Endothelial cell (in vitro differentiated cells): ENCODE results near the gene CFH. TPM values are rescaled to one million over a fixed set of nuclear protein-coding genes. Genes with fewer than 3 reads are reported as not detected.
"Not testable (repeated sequence)": the region's sequence is repeated elsewhere in the genome, so short reads cannot be mapped to it uniquely, and the experiment has no call there.

ENCODE experiments used
- DNase-seq: peaks from one replicate; pipeline ENCODE4 v3.0.0; 2021; ENCODE audit warnings: low spot score
- H3K27ac Mint-ChIP-seq: one replicate; pipeline ENCODE4 v1.8.0; 2021; ENCODE audit warnings: mixed read lengths, inconsistent platforms; ENCODE audit not compliant: unreplicated experiment
- H3K27me3 Mint-ChIP-seq: one replicate; pipeline ENCODE4 v1.8.0; 2021; ENCODE audit warnings: mild to moderate bottlenecking, moderate library complexity, mixed read lengths, inconsistent platforms; ENCODE audit not compliant: unreplicated experiment
- H3K36me3 Mint-ChIP-seq: one replicate; pipeline ENCODE4 v1.8.0; 2021; ENCODE audit warnings: mild to moderate bottlenecking, low read depth, mixed read lengths, inconsistent platforms; ENCODE audit not compliant: unreplicated experiment
- H3K4me1 Mint-ChIP-seq: one replicate; pipeline ENCODE4 v1.8.0; 2021; ENCODE audit warnings: mild to moderate bottlenecking, mixed read lengths, inconsistent platforms; ENCODE audit not compliant: unreplicated experiment
- H3K4me3 Mint-ChIP-seq: one replicate; pipeline ENCODE4 v1.8.0; 2021; ENCODE audit warnings: mild to moderate bottlenecking, mixed read lengths, inconsistent platforms; ENCODE audit not compliant: unreplicated experiment
- H3K9me3 Mint-ChIP-seq: one replicate; pipeline ENCODE4 v1.8.0; 2021; ENCODE audit warnings: mixed read lengths, inconsistent platforms; ENCODE audit not compliant: unreplicated experiment
- CTCF ChIP-seq: fragments of 200-600 bp; sonication (generic); IDR thresholded peaks from one replicate; pipeline ENCODE4 v1.5.0; 2021; ENCODE audit warnings: antibody characterized with exemption; ENCODE audit not compliant: unreplicated experiment
- total RNA-seq: library from RNA; stranded (reverse); fragmentation: NEBNext Ultra II Directional; extraction: Animal tissue kit (Norgen Biotek cat#: 25700); gene quantifications from one replicate; pipeline ENCODE4 v1.2.1, GENCODE V29; 2021; ENCODE audit not compliant: unreplicated experiment

Gene CFH
- total RNA-seq, 1 donor from 2014 or later: 67.9 TPM

GRCh38 chr1:196734006-196734405 lies 82.2 kb downstream of the CFH start:
- Mint-ChIP-seq H3K27ac (no peak overlapping the region), H3K36me3 (peaks cover 15% of the 10 kb centered on the region), H3K27me3 (no peaks in the 10 kb centered on the region), H3K4me3 (no peak overlapping the region), H3K9me3 (peaks cover under 1% of the 10 kb centered on the region), H3K4me1 (no peaks in the 10 kb centered on the region)
- no peak for DNase-seq
- TF ChIP-seq CTCF: no peak

- DNase-seq: no peak
- no peak for TF ChIP-seq CTCF
- Mint-ChIP-seq H3K4me3 (no peak overlapping the region), H3K36me3 (peaks cover 20% of the 10 kb centered on the region), H3K4me1 (no peaks in the 10 kb centered on the region), H3K27ac (no peak overlapping the region), H3K9me3 (peaks cover 5% of the 10 kb centered on the region), H3K27me3 (no peaks in the 10 kb centered on the region)
Observed at GRCh38 chr1:196734460-196734859, 82.6 kb downstream of the CFH start.

- no peak overlapping the region for H3K27ac Mint-ChIP-seq
- H3K4me3 Mint-ChIP-seq: no peak overlapping the region
- H3K9me3 Mint-ChIP-seq: peaks cover 6% of the 10 kb centered on the region
- peaks cover 24% of the 10 kb centered on the region for H3K36me3 Mint-ChIP-seq
- DNase-seq: no peak
- no peaks in the 10 kb centered on the region for H3K4me1 Mint-ChIP-seq
- peaks cover 2% of the 10 kb centered on the region for H3K27me3 Mint-ChIP-seq
- no peak for TF ChIP-seq CTCF
Observed at GRCh38 chr1:196738730-196739129, 86.9 kb downstream of the CFH start.

GRCh38 chr1:196743244-196743643 lies 91.4 kb downstream of the CFH start:
- H3K4me1 Mint-ChIP-seq, H3K9me3 Mint-ChIP-seq, H3K27ac Mint-ChIP-seq, H3K4me3 Mint-ChIP-seq, DNase-seq, H3K27me3 Mint-ChIP-seq: not testable (repeated sequence)
- TF ChIP-seq CTCF: peak; percentile 63
- H3K36me3 Mint-ChIP-seq: peaks cover 18% of the 10 kb centered on the region

- DNase-seq, H3K4me1 Mint-ChIP-seq, H3K9me3 Mint-ChIP-seq, H3K27me3 Mint-ChIP-seq, H3K27ac Mint-ChIP-seq, H3K36me3 Mint-ChIP-seq, H3K4me3 Mint-ChIP-seq: not testable (repeated sequence)
Observed at GRCh38 chr1:196765019-196765740, 113.3 kb downstream of the CFH start.

- not testable (repeated sequence) for H3K36me3 Mint-ChIP-seq, H3K27ac Mint-ChIP-seq, H3K4me1 Mint-ChIP-seq, H3K9me3 Mint-ChIP-seq, DNase-seq, H3K4me3 Mint-ChIP-seq, H3K27me3 Mint-ChIP-seq
Observed at GRCh38 chr1:196769823-196770222, 118.0 kb downstream of the CFH start.
